HCT116 (cell line): ENCODE data around the gene ATAD2B. TPM values are rescaled to one million over a fixed set of nuclear protein-coding genes. Genes with fewer than 3 reads are reported as not detected.

ENCODE experiments used
- ATAC-seq: fragments of 200-7000 bp; cut with Tn5 transposase; 2 replicates; pipeline ENCODE4 v1.9.1; 2020; ENCODE audit warnings: mild to moderate bottlenecking, moderate library complexity
- BruUV-seq: library from RNA; stranded (reverse); fragments of 400-500 nt; replicated peaks from 2 replicates; lab custom pipeline; 2021; lab: Mats Ljungman, UMichigan
- CTCF ChIA-PET: fragments of 300-600 bp; sonication (Branson Sonifier 250); formaldehyde crosslinking; loops from one replicate; lab custom pipeline; 2021; ENCODE audit warnings: antibody characterized with exemption; lab: Charles Lee
- POLR2A ChIA-PET: fragments of 300-600, 350-600 bp; sonication (Branson Sonifier 250); formaldehyde crosslinking; loops from one replicate; lab custom pipeline; 2021; ENCODE audit warnings: antibody characterized with exemption; lab: Charles Lee
- RAD21 ChIA-PET, 2 experiments: fragments of 300-600 bp; sonication (Branson Sonifier 250); formaldehyde crosslinking; loops; one replicate each; lab custom pipeline; 2023; ENCODE audit warnings: low total read pairs in 2 of 2; ENCODE audit not compliant: uncharacterized antibody in 2 of 2, unreplicated experiment in 2 of 2, low non-redundant PET in 1 of 2; lab: Charles Lee
- DNase-seq: peaks from one replicate; pipeline ENCODE4 v3.0.0-alpha.2; 2010; ENCODE audit warnings: low read depth, low spot score
- H2AFZ ChIP-seq: fragments of 200-600 bp; shearing (Covaris generic), sonication (generic); 2 replicates; pipeline ENCODE4 v1.6.1; 2017; ENCODE audit warnings: low read depth, mixed run types, mixed read lengths, antibody characterized with exemption, low read length; ENCODE audit not compliant: poor library complexity, severe bottlenecking
- H3K27ac ChIP-seq: 2 replicates; pipeline ENCODE4 v1.5.1; 2012; ENCODE audit warnings: low read depth, low read length
- H3K27me3 ChIP-seq: fragments of 200-600 bp; sonication (generic); 2 replicates; pipeline ENCODE4 v1.6.1; 2016; ENCODE audit warnings: mixed run types, low read length, mixed read lengths; ENCODE audit not compliant: insufficient read depth
- H3K36me3 ChIP-seq, 2 experiments: fragments of 200-500 bp in 1 of 2; fragments of 200-600 bp in 1 of 2; sonication (Bioruptor generic) in 1 of 2; sonication (generic) in 1 of 2; 2 replicates each; pipeline versions ENCODE4 v1.5.1 to v1.6.1; 2014 to 2016; ENCODE audit warnings: low read length in 2 of 2, inconsistent platforms in 1 of 2, mixed read lengths in 1 of 2, mixed run types in 1 of 2; ENCODE audit not compliant: insufficient read depth in 2 of 2, control insufficient read depth in 1 of 2
- H3K4me1 ChIP-seq, 2 experiments: fragments of 200-600 bp in 1 of 2; sonication (generic) in 1 of 2; 2 replicates each; pipeline versions ENCODE4 v1.5.1 to v1.6.1; 2012 to 2017; ENCODE audit warnings: low read length in 2 of 2, inconsistent platforms in 1 of 2, mild to moderate bottlenecking in 1 of 2, mixed read lengths in 1 of 2, mixed run types in 1 of 2, moderate library complexity in 1 of 2; ENCODE audit not compliant: insufficient read depth in 2 of 2, control insufficient read depth in 1 of 2
- H3K4me2 ChIP-seq: fragments of 200-600 bp; sonication (generic); 2 replicates; pipeline ENCODE4 v1.6.1; 2017; ENCODE audit warnings: mixed run types, low read length, mixed read lengths
- H3K4me3 ChIP-seq, 2 experiments: fragments of 200-600 bp in 1 of 2; sonication (generic) in 1 of 2; replicated peaks in 1 of 2; 2 replicates each; pipeline ENCODE4 v1.5.1; 2011 to 2016; ENCODE audit warnings: low read length in 2 of 2, control low read depth in 1 of 2, low read depth in 1 of 2, mild to moderate bottlenecking in 1 of 2, mixed read lengths in 1 of 2, mixed run types in 1 of 2
- H3K79me2 ChIP-seq: fragments of 200-600 bp; sonication (generic); 2 replicates; pipeline ENCODE4 v1.6.1; 2017; ENCODE audit warnings: mild to moderate bottlenecking, mixed run types, low read length, moderate library complexity, mixed read lengths; ENCODE audit not compliant: insufficient read depth
- H3K9ac ChIP-seq: fragments of 200-600 bp; sonication (generic); 2 replicates; pipeline ENCODE4 v1.6.1; 2016; ENCODE audit warnings: low read length, mixed read lengths
- H3K9me2 ChIP-seq: fragments of 200-600 bp; sonication (generic), shearing (Covaris generic); 2 replicates; pipeline ENCODE4 v1.6.1; 2017; ENCODE audit warnings: mixed run types, mild to moderate bottlenecking, moderate library complexity; ENCODE audit not compliant: insufficient read depth
- H3K9me3 ChIP-seq, 2 experiments: fragments of 200-500 bp in 1 of 2; fragments of 200-600 bp in 1 of 2; sonication (Bioruptor generic) in 1 of 2; sonication (generic) in 1 of 2; 2 replicates each; pipeline ENCODE4 v1.6.1; 2014 to 2017; ENCODE audit warnings: low read length in 2 of 2, mixed read lengths in 2 of 2, inconsistent platforms in 1 of 2, low read depth in 1 of 2, mild to moderate bottlenecking in 1 of 2, mixed run types in 1 of 2, moderate library complexity in 1 of 2; ENCODE audit not compliant: control insufficient read depth in 1 of 2, insufficient read depth in 1 of 2
- H4K20me1 ChIP-seq: fragments of 200-600 bp; sonication (generic), shearing (Covaris generic); 2 replicates; pipeline ENCODE4 v1.6.1; 2017; ENCODE audit warnings: mixed run types, mild to moderate bottlenecking, moderate library complexity; ENCODE audit not compliant: insufficient read depth
- CBX3 ChIP-seq: IDR thresholded peaks from 2 replicates; pipeline ENCODE4 v1.6.1; 2012; ENCODE audit warnings: low read depth
- CEBPB ChIP-seq: IDR thresholded peaks from 2 replicates; pipeline ENCODE4 v1.6.1; 2012; ENCODE audit warnings: low read depth
- EZH2phosphoT487 ChIP-seq: fragments of 200-600 bp; IDR thresholded peaks from 2 replicates; pipeline ENCODE4 v1.6.1; 2018; ENCODE audit warnings: antibody characterized with exemption, borderline replicate concordance
- POLR2A ChIP-seq: IDR thresholded peaks from 2 replicates; pipeline ENCODE4 v1.7.0; 2011; ENCODE audit warnings: borderline replicate concordance; ENCODE audit not compliant: insufficient read depth, insufficient read length; ENCODE audit errors: extremely low read depth
- SIN3A ChIP-seq: IDR thresholded peaks from 2 replicates; pipeline ENCODE4 v1.6.1; 2012; ENCODE audit warnings: low read depth
- TCF7L2 ChIP-seq: IDR thresholded peaks from 2 replicates; pipeline ENCODE4 v1.7.0; 2011; ENCODE audit warnings: borderline replicate concordance, inconsistent platforms; ENCODE audit not compliant: insufficient read depth, insufficient read length; ENCODE audit errors: extremely low read depth
- intact Hi-C: fragments of 100-400 bp; cut with micrococcal nuclease; formaldehyde crosslinking; loops from 2 replicates; pipeline ENCODE4 v1.10.0; 2022
- total RNA-seq: library from RNA; stranded (reverse); gene quantifications from one replicate; pipeline ENCODE4 v1.2.1, GENCODE V29; 2021; ENCODE audit not compliant: unreplicated experiment
- TF ChIP-seq, protein P1 (sequence below): IDR thresholded peaks from 2 replicates; pipeline ENCODE4 v1.6.1; 2012

The ATAD2B gene
- total RNA-seq, 1 experiment from 2014 or later = 9.6 TPM

- Histone ChIP-seq H3K4me2 (no peak overlapping the region), H3K9me3 (no peaks in the 10 kb centered on the region), H3K36me3 (no peaks in the 10 kb centered on the region), H2AFZ (no peak overlapping the region), H3K4me3 (no peak overlapping the region), H4K20me1 (no peaks in the 10 kb centered on the region), H3K27me3 (no peaks in the 10 kb centered on the region), H3K9ac (no peak overlapping the region), H3K4me1 (no peaks in the 10 kb centered on the region), H3K79me2 (no peaks in the 10 kb centered on the region), H3K9me2 (no peaks in the 10 kb centered on the region), H3K27ac (no peak overlapping the region)
- no TSS peak for BruUV-seq
- RAD21 ChIA-PET = no interaction called here
- ATAC-seq (no peak), DNase-seq (no peak)
- no peak for TF ChIP-seq SIN3A
- TF ChIP-seq POLR2A = no peak
- POLR2A ChIA-PET = no interaction called here
- intact Hi-C loops = no loop called here
- CTCF ChIA-PET = no interaction called here
Observed at GRCh38 chr2:23718931-23719700, 207.8 kb downstream of the ATAD2B start.

- ATAC-seq = no peak
- no peak overlapping the region for H3K4me2 ChIP-seq
- no peaks in the 10 kb centered on the region for H3K9me2 ChIP-seq
- ChIA-PET RAD21 (no interaction called here), CTCF (no interaction called here), POLR2A (no interaction called here)
- H3K27me3 ChIP-seq = no peaks in the 10 kb centered on the region
- no peaks in the 10 kb centered on the region for H3K9me3 ChIP-seq
- no peak overlapping the region for H2AFZ ChIP-seq
- DNase-seq = no peak
- H3K4me3 ChIP-seq = no peak overlapping the region
- no peak overlapping the region for H3K9ac ChIP-seq
- no peaks in the 10 kb centered on the region for H3K79me2 ChIP-seq
- intact Hi-C loops = no loop called here
- H4K20me1 ChIP-seq = no peaks in the 10 kb centered on the region
- TF ChIP-seq CBX3 = no peak
- no peak for TF ChIP-seq EZH2phosphoT487
- TF ChIP-seq TCF7L2 = no peak
- TF ChIP-seq, protein P1, sequence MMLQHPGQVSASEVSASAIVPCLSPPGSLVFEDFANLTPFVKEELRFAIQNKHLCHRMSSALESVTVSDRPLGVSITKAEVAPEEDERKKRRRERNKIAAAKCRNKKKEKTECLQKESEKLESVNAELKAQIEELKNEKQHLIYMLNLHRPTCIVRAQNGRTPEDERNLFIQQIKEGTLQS = no peak
- no peak for TF ChIP-seq CEBPB
- TF ChIP-seq, all 23 proteins: peak for 0
- H3K4me1 ChIP-seq = no peaks in the 10 kb centered on the region
- no TSS peak for BruUV-seq
- no peak overlapping the region for H3K27ac ChIP-seq
- H3K36me3 ChIP-seq = no peaks in the 10 kb centered on the region
Observed at GRCh38 chr2:23713351-23713750, 213.6 kb downstream of the ATAD2B start.
